HAP-1 (cell line): ENCODE measurements around the gene HOXD12.
A peak's percentile ranks its signal among the peaks of the same experiment; 100 is the strongest.

Experiments used
- DNase-seq, 2 experiments: peaks; one replicate each; pipeline ENCODE4 v3.0.0-alpha.2; 2016 to 2020; ENCODE audit warnings: low spot score in 2 of 2
- H3K27me3 ChIP-seq: fragments of 250-450 bp; sonication (Bioruptor Pico); 2 replicates; pipeline ENCODE4 v1.5.1; 2020; ENCODE audit warnings: low read depth, mild to moderate bottlenecking, moderate library complexity
- H3K36me3 ChIP-seq: fragments of 250-450 bp; sonication (Bioruptor Pico); replicated peaks from 2 replicates; pipeline ENCODE4 v1.5.1; 2020; ENCODE audit warnings: mild to moderate bottlenecking
- H3K4me1 ChIP-seq: fragments of 250-450 bp; sonication (Bioruptor Pico); 2 replicates; pipeline ENCODE4 v1.5.1; 2020; ENCODE audit warnings: mild to moderate bottlenecking
- H3K4me3 ChIP-seq: fragments of 250-450 bp; sonication (Bioruptor Pico); 2 replicates; pipeline ENCODE4 v1.5.1; 2020; ENCODE audit warnings: mild to moderate bottlenecking, moderate library complexity
- H3K9me3 ChIP-seq: fragments of 250-450 bp; sonication (Bioruptor Pico); 2 replicates; pipeline ENCODE4 v1.5.1; 2020; ENCODE audit warnings: mild to moderate bottlenecking, moderate library complexity
- in situ Hi-C: fragments of 300-500 bp; cut with MboI; formaldehyde crosslinking; loops from 3 replicates; pipeline ENCODE4 v1.14.3; 2020; ENCODE audit warnings: low sequenced_read_pairs, inconsistent platforms, mixed read lengths

HOXD12 gene

DNA sequence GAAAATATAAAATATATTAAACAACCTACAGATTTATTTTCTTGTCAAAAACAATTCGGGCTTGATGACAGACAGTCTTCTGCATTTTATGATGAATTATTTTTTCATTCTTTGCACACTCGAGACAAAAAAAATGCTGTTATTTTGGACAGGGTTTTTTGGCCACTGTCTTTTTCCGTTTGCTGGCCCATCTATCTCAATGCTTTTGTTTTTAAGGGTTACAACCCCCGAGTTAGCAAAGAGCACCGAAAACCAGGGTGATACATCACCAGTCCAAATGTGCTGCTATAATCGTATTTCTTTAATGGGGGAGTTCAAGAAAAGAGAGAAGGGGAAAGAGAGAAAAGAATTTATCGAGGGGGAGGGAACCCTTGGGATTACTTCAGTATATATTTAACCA lies 23.5 kb upstream of the HOXD12 start:
- DNase-seq: no peak
- Histone ChIP-seq H3K9me3 (peaks cover 5% of the 10 kb centered on the region), H3K27me3 (peaks cover 89% of the 10 kb centered on the region), H3K4me3 (no peak overlapping the region), H3K36me3 (no peaks in the 10 kb centered on the region), H3K4me1 (peaks cover 8% of the 10 kb centered on the region)
- in situ Hi-C loops: loop anchor here (25.0 kb wide), 2 partner anchors 1039 to 1364 kb away; no protein-coding TSS in a partner anchor

DNA sequence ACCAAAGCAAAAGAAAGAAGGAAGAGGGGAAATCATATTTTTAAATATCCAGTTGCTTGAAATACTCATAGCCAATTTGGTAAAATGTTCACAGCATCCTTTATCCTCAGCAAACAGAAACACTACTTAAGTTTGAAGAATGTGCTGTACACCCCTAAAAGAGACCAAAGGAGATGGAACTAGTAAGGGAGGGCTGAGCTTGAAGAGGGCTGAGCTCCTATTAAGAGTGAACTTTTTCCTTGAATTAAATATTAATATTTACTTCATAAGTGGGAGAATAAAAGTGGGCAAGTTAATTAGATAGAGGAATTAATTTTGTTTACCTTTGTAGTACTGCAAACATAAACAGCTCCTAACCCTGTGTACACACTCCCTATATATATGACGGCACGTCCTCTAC lies 22.8 kb upstream of the HOXD12 start:
- peaks cover 89% of the 10 kb centered on the region for H3K27me3 ChIP-seq
- in situ Hi-C loops: loop anchor here (25.0 kb wide), 2 partner anchors 1039 to 1364 kb away; no protein-coding TSS in a partner anchor
- DNase-seq: no peak
- peaks cover 12% of the 10 kb centered on the region for H3K9me3 ChIP-seq
- H3K4me3 ChIP-seq: no peak overlapping the region
- H3K36me3 ChIP-seq: no peaks in the 10 kb centered on the region
- peaks cover 8% of the 10 kb centered on the region for H3K4me1 ChIP-seq

DNA sequence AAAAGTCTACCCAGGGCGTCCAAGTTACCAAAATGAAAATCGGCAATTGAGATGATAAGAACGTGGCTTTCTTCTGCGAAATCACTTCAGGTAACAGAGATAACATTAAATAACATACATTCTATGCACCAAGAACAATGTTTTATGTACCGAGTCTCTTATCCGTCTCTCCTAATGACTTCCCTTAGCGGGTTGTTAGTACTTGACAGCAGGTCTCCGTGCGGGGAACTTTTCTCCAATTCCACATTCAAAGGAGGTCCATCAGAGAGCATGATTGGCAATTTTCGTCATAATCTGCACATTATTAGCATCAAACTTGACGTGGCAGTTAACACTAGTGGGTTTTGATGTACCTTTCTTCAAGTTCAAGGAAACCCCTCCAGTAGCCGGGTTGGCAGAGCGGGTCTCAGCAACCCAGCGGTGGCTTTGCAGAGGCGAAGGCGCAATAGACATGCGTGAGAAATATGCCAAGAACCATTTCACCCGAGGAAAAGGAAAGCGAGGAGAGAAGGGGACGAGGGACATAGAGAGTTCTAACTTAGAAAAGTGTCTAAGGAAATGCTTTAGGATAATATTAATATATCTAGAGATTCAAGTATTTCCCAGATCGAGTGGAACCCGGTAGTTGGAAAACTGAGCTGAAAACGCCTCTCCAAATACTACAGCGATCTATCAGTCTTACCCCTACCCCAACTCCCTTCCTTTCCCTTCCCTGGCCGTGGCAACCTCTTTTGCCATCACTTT lies 20.9 kb upstream of the HOXD12 start:
- in situ Hi-C loops: loop anchor here (25.0 kb wide), 2 partner anchors 1041 to 1366 kb away; no protein-coding TSS in a partner anchor
- Histone ChIP-seq H3K27me3 (peaks cover 92% of the 10 kb centered on the region), H3K36me3 (no peaks in the 10 kb centered on the region), H3K4me3 (no peak overlapping the region; the same call in 1 of the 2 replicates), H3K4me1 (peaks cover 3% of the 10 kb centered on the region; the same call in 1 of the 2 replicates), H3K9me3 (peaks cover 19% of the 10 kb centered on the region)
- DNase-seq: no peak

DNA sequence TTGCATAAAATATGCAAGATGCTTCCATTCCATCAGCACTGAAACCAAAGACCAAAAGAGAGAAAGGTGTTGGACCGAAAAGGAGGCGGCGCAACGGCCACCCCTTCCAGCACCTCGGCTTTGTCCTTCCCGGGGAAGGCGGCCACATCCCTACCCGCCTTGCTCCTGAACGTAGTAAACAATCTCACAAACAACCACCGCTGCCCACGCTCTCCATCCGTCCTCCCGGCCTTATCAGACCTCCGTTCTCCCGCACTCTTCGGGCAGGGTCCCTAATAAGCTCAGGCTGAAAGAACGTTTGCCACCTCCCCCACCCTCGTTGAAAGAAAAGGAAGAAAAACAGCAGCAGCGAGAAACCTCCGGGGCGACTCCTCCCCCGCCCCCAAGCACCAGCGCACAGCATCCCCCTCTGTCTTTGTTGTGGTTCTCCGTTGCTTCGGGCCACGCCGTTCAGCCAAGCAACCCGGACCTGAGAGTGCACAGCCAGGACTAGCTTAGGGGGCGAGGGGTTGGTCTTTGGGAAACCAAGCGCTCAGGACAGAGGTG lies 20.2 kb upstream of the HOXD12 start:
- peaks cover 91% of the 10 kb centered on the region for H3K27me3 ChIP-seq

DNA sequence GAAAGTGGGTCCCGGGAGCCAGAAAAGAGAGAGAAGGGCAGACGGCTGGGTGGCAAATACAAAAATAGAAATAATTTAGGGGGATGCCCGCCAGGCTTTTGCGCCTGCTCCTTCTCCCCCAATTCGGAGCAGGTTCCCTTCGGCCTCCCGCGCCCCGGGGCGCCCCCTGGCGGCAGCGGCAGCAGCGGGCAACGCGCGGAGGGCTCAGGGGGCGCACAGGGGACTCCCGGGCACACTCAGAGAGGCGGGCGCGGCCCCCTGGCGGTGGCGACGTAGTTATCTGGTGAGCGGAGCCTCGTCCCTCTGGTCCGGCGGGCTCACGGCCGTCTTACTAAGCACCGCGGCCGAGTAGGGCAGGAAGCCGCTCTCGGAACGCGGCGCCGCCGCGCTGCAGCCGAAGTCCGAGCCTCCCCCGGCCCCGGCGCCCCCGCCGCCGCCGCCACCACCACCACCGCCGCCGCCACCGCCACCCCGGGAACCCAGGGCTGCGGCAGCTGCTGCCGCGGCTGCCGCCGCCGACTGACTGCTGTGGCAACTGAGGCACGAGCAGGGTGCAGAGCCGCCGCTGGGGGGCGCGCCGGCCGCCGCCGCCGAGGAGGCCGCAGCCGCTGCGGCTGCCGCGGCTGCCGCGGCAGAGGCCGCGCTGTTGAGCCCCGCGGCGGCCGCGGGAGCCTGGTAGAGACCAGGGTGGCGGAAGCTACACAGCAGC lies 19.6 kb upstream of the HOXD12 start:
- in situ Hi-C loops: loop anchor here (25.0 kb wide), 2 partner anchors 1043 to 1368 kb away; no protein-coding TSS in a partner anchor
- H3K4me3 ChIP-seq: peak overlapping the region; percentile 19

More for the DNA sequence above, 20.2 kb upstream of the HOXD12 start:
- Histone ChIP-seq H3K4me3 (peak overlapping the region; percentile 19), H3K9me3 (peaks cover 19% of the 10 kb centered on the region), H3K36me3 (no peaks in the 10 kb centered on the region), H3K4me1 (peaks cover 3% of the 10 kb centered on the region; the same call in 1 of the 2 replicates)
- in situ Hi-C loops: loop anchor here (25.0 kb wide), 2 partner anchors 1042 to 1367 kb away; no protein-coding TSS in a partner anchor
- no peak for DNase-seq

DNA sequence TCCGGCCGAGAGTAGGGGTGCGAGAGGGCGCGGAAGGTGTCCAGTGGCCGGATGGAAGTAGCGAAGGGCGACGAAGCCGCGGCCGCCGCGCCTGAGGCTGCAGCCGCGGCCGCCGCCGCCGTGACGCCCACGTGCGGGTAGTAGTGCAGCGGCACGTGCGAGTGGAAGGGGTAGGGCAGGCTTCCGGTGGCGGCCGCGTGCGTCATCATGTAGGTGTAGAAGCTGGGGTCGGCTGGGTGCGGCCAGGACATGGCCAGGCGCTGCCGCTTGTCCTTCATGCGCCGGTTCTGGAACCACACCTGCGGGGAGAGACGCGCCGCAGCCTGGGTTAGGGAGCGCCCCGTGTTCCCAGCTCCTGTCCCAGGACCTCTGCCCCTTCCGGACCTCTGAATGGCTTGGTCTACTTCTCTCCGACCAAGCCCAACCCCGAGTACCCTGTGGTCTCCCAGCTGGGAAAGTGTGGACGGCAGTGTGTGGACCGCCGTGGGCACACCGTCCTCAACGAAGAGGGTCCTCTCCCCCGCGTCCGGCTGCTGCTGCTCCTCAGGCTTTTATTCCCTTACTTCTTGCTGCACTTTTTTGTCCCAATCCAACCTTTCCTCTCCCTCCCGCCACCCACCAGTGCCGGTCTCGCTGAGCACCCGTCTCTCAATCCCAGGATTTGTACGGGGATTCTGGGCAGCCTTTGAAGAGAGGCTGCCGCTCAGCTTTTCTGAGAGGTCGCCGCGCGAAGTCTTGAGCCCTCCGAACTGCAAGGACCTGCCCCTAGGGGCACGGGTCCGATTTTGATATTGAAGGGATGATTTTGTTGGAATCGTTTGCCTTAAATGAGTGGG lies 18.8 kb upstream of the HOXD12 start:
- Histone ChIP-seq H3K9me3 (peaks cover 19% of the 10 kb centered on the region), H3K27me3 (peaks cover 91% of the 10 kb centered on the region), H3K36me3 (no peaks in the 10 kb centered on the region), H3K4me1 (peaks cover 3% of the 10 kb centered on the region; the same call in 1 of the 2 replicates), H3K4me3 (peak overlapping the region; percentile 11; the same call in 1 of the 2 replicates)
- in situ Hi-C loops: loop anchor here (25.0 kb wide), 2 partner anchors 1043 to 1368 kb away; no protein-coding TSS in a partner anchor
- DNase-seq: peak in 1 of 2 experiments; percentile 48

More for the DNA sequence above, 19.6 kb upstream of the HOXD12 start:
- peak; percentile 80 to 89 for DNase-seq
- Histone ChIP-seq H3K9me3 (peaks cover 19% of the 10 kb centered on the region), H3K27me3 (peaks cover 91% of the 10 kb centered on the region), H3K4me1 (peaks cover 3% of the 10 kb centered on the region; the same call in 1 of the 2 replicates), H3K36me3 (no peaks in the 10 kb centered on the region)

DNA sequence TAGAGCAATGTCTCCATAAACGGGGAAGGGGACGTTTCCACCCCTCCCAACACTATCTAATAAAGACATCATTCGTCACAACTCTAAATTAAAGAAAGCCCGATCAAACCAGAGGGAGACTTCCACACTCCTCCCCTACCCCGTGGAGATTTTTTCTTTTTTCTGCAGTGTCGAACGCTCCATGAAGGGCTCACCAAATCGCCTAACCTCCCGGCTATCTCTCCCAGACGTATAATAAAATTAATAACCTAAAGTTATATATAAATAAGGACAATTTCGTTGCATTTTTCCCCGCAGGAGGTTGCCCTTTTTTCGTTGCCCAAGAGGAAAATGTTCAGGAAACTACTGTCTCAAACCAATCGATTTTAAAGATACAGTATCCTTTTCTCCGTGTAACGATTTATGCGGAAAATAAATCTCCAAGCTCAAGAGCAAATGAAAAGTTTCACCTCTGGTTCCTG lies 18.2 kb upstream of the HOXD12 start:
- Histone ChIP-seq H3K9me3 (peaks cover 19% of the 10 kb centered on the region), H3K4me1 (peaks cover 3% of the 10 kb centered on the region; the same call in 1 of the 2 replicates), H3K4me3 (no peak overlapping the region), H3K27me3 (peaks cover 91% of the 10 kb centered on the region), H3K36me3 (no peaks in the 10 kb centered on the region)
- DNase-seq: no peak
- in situ Hi-C loops: loop anchor here (25.0 kb wide), 2 partner anchors 1044 to 1369 kb away; no protein-coding TSS in a partner anchor

DNA sequence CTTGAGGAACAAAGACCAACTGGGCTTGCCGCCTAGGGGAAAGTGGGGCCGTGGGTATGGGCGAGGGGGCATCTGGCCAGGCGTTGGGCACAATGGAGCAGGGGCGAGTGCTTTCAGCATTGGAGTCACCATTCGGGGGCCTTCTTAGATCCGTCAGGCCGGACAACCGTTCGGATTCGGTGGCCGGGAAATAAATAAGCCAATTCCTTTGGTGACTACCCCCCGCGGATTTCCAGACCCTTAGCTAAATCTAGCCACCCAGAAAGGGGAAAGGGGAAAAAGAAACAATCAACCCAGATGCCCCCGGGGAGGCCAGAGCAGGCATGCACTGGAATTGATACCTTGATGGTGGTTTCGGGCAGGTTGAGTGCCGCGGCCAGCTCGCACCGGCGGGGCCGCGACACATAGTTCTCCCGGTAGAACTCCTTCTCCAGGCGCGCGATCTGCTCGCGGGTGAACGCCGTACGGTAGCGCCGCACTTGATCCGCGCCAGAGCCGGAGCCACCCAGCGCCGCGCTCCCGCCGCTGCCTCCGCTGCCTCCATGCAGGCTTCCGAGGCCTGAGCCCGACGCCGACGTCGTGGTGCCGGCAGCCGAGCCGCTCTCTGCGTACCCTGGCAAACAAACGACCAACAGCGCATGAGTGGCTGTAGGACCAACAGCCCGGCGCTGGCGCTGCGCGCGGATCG lies 17.6 kb upstream of the HOXD12 start:
- Histone ChIP-seq H3K9me3 (peaks cover 19% of the 10 kb centered on the region), H3K27me3 (peaks cover 91% of the 10 kb centered on the region), H3K4me1 (peaks cover 3% of the 10 kb centered on the region; the same call in 1 of the 2 replicates), H3K4me3 (no peak overlapping the region), H3K36me3 (no peaks in the 10 kb centered on the region)
- in situ Hi-C loops: loop anchor here (25.0 kb wide), 2 partner anchors 1045 to 1370 kb away; no protein-coding TSS in a partner anchor
- DNase-seq: no peak

DNA sequence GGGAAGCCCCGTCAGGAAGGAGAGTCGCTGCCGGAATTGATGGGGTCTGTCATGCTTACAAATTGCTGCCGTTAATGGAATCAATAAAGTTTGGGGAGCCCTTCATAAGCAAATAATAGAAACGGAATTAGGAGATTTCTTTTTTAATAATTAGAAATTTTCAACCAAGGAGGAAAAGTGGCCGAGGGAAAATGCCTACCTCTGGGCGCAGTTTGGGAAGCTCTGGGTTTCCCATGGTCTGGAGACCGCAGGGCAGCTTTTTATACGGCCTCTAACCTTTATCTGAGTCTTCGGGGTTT lies 17.1 kb upstream of the HOXD12 start:
- Histone ChIP-seq H3K9me3 (peaks cover 19% of the 10 kb centered on the region), H3K27me3 (peaks cover 86% of the 10 kb centered on the region), H3K36me3 (no peaks in the 10 kb centered on the region), H3K4me1 (peaks cover 3% of the 10 kb centered on the region; the same call in 1 of the 2 replicates), H3K4me3 (no peak overlapping the region)
- in situ Hi-C loops: loop anchor here (25.0 kb wide), 2 partner anchors 1045 to 1370 kb away; no protein-coding TSS in a partner anchor
- DNase-seq: no peak

DNA sequence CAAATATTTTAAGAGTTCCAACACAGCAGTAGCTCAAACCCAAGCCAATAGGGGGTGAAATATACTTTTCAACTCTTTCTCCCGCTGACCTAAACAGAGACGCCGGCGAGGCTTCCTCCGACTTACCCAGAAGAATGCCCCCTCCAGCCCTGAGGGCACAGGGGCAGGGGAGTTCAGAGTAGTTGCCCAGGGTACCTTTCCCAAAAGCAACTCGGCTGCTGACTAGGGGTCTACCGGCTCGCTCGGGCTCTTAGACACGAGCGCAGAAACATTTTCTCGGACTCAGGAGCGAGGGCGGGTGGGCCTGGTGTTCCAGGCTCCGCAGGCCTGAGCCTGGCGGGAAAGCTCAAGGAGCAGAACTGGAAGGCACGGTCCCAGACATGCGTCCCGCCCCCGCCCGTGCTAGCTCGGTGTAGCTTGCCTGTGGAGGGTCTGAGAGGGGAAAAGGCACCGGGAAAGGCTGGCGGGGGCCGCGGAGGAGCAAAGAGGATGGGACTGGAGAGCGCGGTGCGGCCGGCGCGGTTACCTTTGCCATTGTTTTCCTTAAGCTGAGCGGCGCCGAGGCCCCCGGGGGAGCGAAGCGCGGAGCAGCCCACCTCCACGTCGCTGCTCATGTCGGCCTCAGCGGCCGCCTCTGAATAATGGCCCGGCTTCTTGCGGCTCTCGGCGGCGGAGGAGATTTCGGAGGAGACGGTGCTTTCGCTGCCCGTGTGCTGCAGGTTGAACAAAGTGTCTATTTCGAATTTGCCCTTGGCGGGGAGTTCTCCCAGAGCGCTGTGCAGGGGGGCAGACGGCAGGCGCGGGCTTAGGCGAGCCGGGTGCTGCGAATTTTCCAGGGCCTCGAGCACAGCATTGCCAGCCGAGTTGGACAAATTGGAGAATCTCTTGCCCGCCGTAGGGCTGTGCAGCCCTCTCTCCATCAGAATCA lies 16.5 kb upstream of the HOXD12 start:
- H3K27me3 ChIP-seq: peaks cover 80% of the 10 kb centered on the region
- peaks cover 5% of the 10 kb centered on the region; the same call in 1 of the 2 replicates for H3K4me1 ChIP-seq
- DNase-seq: no peak
- no peak overlapping the region for H3K4me3 ChIP-seq
- in situ Hi-C loops: loop anchor here (25.0 kb wide), 2 partner anchors 1046 to 1371 kb away; no protein-coding TSS in a partner anchor
- H3K36me3 ChIP-seq: no peaks in the 10 kb centered on the region
- peaks cover 19% of the 10 kb centered on the region for H3K9me3 ChIP-seq

DNA sequence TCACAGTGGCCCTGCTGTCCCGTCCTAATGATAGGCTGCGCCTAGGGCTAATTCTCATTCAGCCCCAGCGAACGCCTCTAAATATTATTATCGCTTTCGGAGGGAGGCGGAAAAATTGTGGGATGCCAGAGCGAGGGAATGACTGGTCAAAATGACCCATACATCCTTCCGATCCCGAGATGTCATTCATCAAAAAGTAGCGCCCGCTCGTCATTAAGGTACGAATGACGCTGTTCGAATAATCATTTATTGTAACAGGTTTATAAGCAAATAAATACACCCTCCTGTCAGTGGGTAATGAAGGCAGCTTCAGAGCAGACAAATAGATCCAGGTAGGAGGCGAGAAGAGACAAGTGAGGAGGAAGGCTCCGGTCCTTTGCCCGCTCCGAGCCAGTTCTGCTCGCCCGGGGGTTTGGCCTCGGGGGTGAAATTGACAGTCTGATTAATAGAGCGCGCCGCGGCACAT lies 15.8 kb upstream of the HOXD12 start, which contains the start of gene EVX2:
TSS of gene EVX2 (minus strand) at position 167 of the 466 bp plus-strand sequence. CDS start 186 bp downstream, outside the sequence.
- in situ Hi-C loops: loop anchor here (25.0 kb wide), 2 partner anchors 1047 to 1372 kb away; no protein-coding TSS in a partner anchor
- DNase-seq: no peak
- Histone ChIP-seq H3K27me3 (peaks cover 72% of the 10 kb centered on the region), H3K36me3 (no peaks in the 10 kb centered on the region), H3K4me3 (no peak within 1 kb of the TSS), H3K4me1 (peaks cover 12% of the 10 kb centered on the region), H3K9me3 (peaks cover 19% of the 10 kb centered on the region)
